ENCODE data around the gene LYRM2. TPM values are rescaled to one million over a fixed set of nuclear protein-coding genes. Genes with fewer than 3 reads are reported as not detected.

LYRM2 gene
- total RNA-seq, 4 donors from 2014 or later, result 18.9 to 24.5 (median 19.9) TPM

- 91% methylated on average over 3 of the region's 3 CpGs for WGBS
- TF ChIP-seq CTCF (IDR thresholded peaks at IDR 0.05), result no peak
- no peak for TF ChIP-seq POLR2AphosphoS5 (IDR thresholded peaks at IDR 0.05)
- no peak for TF ChIP-seq EP300 (IDR thresholded peaks at IDR 0.05)
- TF ChIP-seq POLR2A (IDR thresholded peaks at IDR 0.05; ENCODE audit: low read depth), result no peak
- Histone ChIP-seq H3K9me3 (no peaks in the 10 kb centered on the region), H3K27me3 (no peaks in the 10 kb centered on the region), H3K36me3 (no peaks in the 10 kb centered on the region), H3K4me1 (no peaks in the 10 kb centered on the region), H3K4me3 (no peak overlapping the region), H3K27ac (replicated peaks in 1 of 4) (no peak overlapping the region)
- no peak for DNase-seq (ENCODE audit: extremely low spot score)
- intact Hi-C loops (cut with DNase I), result no loop called here
Observed at GRCh38 chr6:89580997-89581666, 57.4 kb downstream of the LYRM2 start.

GRCh38 chr6:89575562-89575960, 63.0 kb downstream of the LYRM2 start:
- DNase-seq (ENCODE audit: extremely low spot score), result no peak
- TF ChIP-seq CTCF (IDR thresholded peaks at IDR 0.05) (no peak), POLR2A (IDR thresholded peaks at IDR 0.05; ENCODE audit: low read depth) (no peak), POLR2AphosphoS5 (IDR thresholded peaks at IDR 0.05) (no peak), EP300 (IDR thresholded peaks at IDR 0.05) (no peak)
- H3K4me3 ChIP-seq, result no peak overlapping the region
- H3K4me1 ChIP-seq, result no peaks in the 10 kb centered on the region
- H3K27ac ChIP-seq (replicated peaks in 1 of 4), result no peak overlapping the region
- intact Hi-C loops (cut with DNase I), result no loop called here
- no peaks in the 10 kb centered on the region for H3K27me3 ChIP-seq
- WGBS, result 94% methylated on average over 2 of the region's 2 CpGs
- no peaks in the 10 kb centered on the region for H3K36me3 ChIP-seq
- H3K9me3 ChIP-seq, result no peaks in the 10 kb centered on the region

GRCh38 chr6:89574910-89575561, 63.5 kb downstream of the LYRM2 start:
- 95% methylated on average over 2 of the region's 2 CpGs for WGBS
- TF ChIP-seq EP300 (IDR thresholded peaks at IDR 0.05), result no peak
- TF ChIP-seq POLR2A (IDR thresholded peaks at IDR 0.05; ENCODE audit: low read depth), result no peak
- no peak for TF ChIP-seq POLR2AphosphoS5 (IDR thresholded peaks at IDR 0.05)
- no peak for TF ChIP-seq CTCF (IDR thresholded peaks at IDR 0.05)

GRCh38 chr6:89567630-89568390, 70.7 kb downstream of the LYRM2 start:
- 96% methylated on average over 6 of the region's 6 CpGs for WGBS
- no peak for DNase-seq (ENCODE audit: extremely low spot score)
- intact Hi-C loops (cut with DNase I), result no loop called here
- Histone ChIP-seq H3K9me3 (no peaks in the 10 kb centered on the region), H3K27me3 (no peaks in the 10 kb centered on the region), H3K4me1 (peaks cover 0 to 10% (median 2%) of the 10 kb centered on the region in 4 donors), H3K27ac (replicated peaks in 1 of 4) (no peak overlapping the region), H3K36me3 (peaks cover 0 to 5% (median 0%) of the 10 kb centered on the region in 4 donors), H3K4me3 (no peak overlapping the region)
- TF ChIP-seq CTCF (IDR thresholded peaks at IDR 0.05) (no peak), EP300 (IDR thresholded peaks at IDR 0.05) (no peak)

More at GRCh38 chr6:89574910-89575561, 63.5 kb downstream of the LYRM2 start:
- Histone ChIP-seq H3K27ac (replicated peaks in 1 of 4) (no peak overlapping the region), H3K9me3 (no peaks in the 10 kb centered on the region), H3K4me1 (no peaks in the 10 kb centered on the region), H3K4me3 (no peak overlapping the region), H3K27me3 (no peaks in the 10 kb centered on the region), H3K36me3 (no peaks in the 10 kb centered on the region)
- intact Hi-C loops (cut with DNase I), result no loop called here
- no peak for DNase-seq (ENCODE audit: extremely low spot score)
